Panc1 (cell line): Measurements from ENCODE around the gene WHAMM.

ENCODE experiments used
- CTCF ChIP-seq: fragments of 450-650 bp; IDR thresholded peaks from 2 replicates; pipeline ENCODE4 v1.5.1; 2017; ENCODE audit warnings: mild to moderate bottlenecking
- POLR2AphosphoS5 ChIP-seq: IDR thresholded peaks from 2 replicates; pipeline ENCODE4 v1.6.1; 2012; ENCODE audit warnings: mild to moderate bottlenecking, low read depth, low read length, moderate library complexity
- TF ChIP-seq, protein P1 (sequence below), 2 experiments: IDR thresholded peaks; 2 replicates each; pipeline ENCODE4 v1.6.1; 2011 to 2012; ENCODE audit warnings: low read depth in 2 of 2, control low read depth in 1 of 2, low read length in 1 of 2, mild to moderate bottlenecking in 1 of 2, moderate library complexity in 1 of 2; ENCODE audit not compliant: insufficient read depth in 1 of 2

GRCh38 chr15:82768414-82769054, 40.9 kb upstream of the WHAMM start:
- TF ChIP-seq POLR2AphosphoS5 (no peak), CTCF (no peak)
- TF ChIP-seq, protein P1, sequence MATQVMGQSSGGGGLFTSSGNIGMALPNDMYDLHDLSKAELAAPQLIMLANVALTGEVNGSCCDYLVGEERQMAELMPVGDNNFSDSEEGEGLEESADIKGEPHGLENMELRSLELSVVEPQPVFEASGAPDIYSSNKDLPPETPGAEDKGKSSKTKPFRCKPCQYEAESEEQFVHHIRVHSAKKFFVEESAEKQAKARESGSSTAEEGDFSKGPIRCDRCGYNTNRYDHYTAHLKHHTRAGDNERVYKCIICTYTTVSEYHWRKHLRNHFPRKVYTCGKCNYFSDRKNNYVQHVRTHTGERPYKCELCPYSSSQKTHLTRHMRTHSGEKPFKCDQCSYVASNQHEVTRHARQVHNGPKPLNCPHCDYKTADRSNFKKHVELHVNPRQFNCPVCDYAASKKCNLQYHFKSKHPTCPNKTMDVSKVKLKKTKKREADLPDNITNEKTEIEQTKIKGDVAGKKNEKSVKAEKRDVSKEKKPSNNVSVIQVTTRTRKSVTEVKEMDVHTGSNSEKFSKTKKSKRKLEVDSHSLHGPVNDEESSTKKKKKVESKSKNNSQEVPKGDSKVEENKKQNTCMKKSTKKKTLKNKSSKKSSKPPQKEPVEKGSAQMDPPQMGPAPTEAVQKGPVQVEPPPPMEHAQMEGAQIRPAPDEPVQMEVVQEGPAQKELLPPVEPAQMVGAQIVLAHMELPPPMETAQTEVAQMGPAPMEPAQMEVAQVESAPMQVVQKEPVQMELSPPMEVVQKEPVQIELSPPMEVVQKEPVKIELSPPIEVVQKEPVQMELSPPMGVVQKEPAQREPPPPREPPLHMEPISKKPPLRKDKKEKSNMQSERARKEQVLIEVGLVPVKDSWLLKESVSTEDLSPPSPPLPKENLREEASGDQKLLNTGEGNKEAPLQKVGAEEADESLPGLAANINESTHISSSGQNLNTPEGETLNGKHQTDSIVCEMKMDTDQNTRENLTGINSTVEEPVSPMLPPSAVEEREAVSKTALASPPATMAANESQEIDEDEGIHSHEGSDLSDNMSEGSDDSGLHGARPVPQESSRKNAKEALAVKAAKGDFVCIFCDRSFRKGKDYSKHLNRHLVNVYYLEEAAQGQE (IDR thresholded peaks at IDR 0.05; ENCODE audit: insufficient read depth in 1 of 2, low read depth in 2 of 2, low read length in 1 of 2), result no peak
